ENCODE results near the gene MED25. TPM values are rescaled to one million over a fixed set of nuclear protein-coding genes. Genes with fewer than 3 reads are reported as not detected.
A peak's percentile ranks its signal among the peaks of the same experiment; 100 is the strongest.

Gene MED25
- total and polyA plus RNA-seq, 12 donors, result 39.5 to 149 (median 54.9) TPM

- peak overlapping the region in 9 of 10 donors; percentile 59 to 87 (median 85) for H3K4me3 ChIP-seq
- intact Hi-C loops (cut with DNase I), result loop anchor here in 7 of 10 donors (5.0 to 10.0 kb wide), 3 partner anchors 42 to 125 kb away; partner anchors contain the start of genes AP2A1 (in 5 of the 7), PTOV1 (in 3 of the 7) and ADM5 (in 1 of the 7)
Observed at GRCh38 chr19:49809941-49810389, 8.1 kb upstream of the MED25 start.

GRCh38 chr19:49811328-49811727 lies 6.8 kb upstream of the MED25 start:
- Histone ChIP-seq H3K27me3 (no peaks in the 10 kb centered on the region), H3K4me3 (no peak overlapping the region), H3K36me3 (peaks cover 0 to 16% (median 2%) of the 10 kb centered on the region in 9 donors), H3K9me3 (no peaks in the 10 kb centered on the region), H3K27ac (no peak overlapping the region), H3K4me1 (peaks cover 8 to 43% (median 23%) of the 10 kb centered on the region in 9 donors)
- DNase-seq (no peak), ATAC-seq (no peak)
- 93 to 94% methylated on average over 6 of the region's 6 CpGs for whole genome bisulfite sequencing, 2 donors
- TF ChIP-seq, protein P1, sequence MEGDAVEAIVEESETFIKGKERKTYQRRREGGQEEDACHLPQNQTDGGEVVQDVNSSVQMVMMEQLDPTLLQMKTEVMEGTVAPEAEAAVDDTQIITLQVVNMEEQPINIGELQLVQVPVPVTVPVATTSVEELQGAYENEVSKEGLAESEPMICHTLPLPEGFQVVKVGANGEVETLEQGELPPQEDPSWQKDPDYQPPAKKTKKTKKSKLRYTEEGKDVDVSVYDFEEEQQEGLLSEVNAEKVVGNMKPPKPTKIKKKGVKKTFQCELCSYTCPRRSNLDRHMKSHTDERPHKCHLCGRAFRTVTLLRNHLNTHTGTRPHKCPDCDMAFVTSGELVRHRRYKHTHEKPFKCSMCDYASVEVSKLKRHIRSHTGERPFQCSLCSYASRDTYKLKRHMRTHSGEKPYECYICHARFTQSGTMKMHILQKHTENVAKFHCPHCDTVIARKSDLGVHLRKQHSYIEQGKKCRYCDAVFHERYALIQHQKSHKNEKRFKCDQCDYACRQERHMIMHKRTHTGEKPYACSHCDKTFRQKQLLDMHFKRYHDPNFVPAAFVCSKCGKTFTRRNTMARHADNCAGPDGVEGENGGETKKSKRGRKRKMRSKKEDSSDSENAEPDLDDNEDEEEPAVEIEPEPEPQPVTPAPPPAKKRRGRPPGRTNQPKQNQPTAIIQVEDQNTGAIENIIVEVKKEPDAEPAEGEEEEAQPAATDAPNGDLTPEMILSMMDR (IDR thresholded peaks at IDR 0.05), result no peak
- intact Hi-C loops (cut with DNase I), result loop anchor here in 4 of 10 donors (5.0 kb wide), 2 partner anchors 41 to 44 kb away; partner anchors contain the start of genes PTOV1 (in 3 of the 4) and AP2A1 (in 1 of the 4)

More at GRCh38 chr19:49809941-49810389, 8.1 kb upstream of the MED25 start:
- Histone ChIP-seq H3K27ac (peak overlapping the region; percentile 72 to 89 (median 84)), H3K4me1 (peaks cover 8 to 43% (median 23%) of the 10 kb centered on the region in 9 donors), H3K9me3 (no peaks in the 10 kb centered on the region), H3K36me3 (peaks cover 0 to 29% (median 9%) of the 10 kb centered on the region in 9 donors), H3K27me3 (no peaks in the 10 kb centered on the region)
- DNase-seq (no peak), ATAC-seq (no peak)
- TF ChIP-seq, protein P1 (IDR thresholded peaks at IDR 0.05), result no peak
- 86 to 96% methylated on average over 5 of the region's 5 CpGs for WGBS, 2 donors

DNA sequence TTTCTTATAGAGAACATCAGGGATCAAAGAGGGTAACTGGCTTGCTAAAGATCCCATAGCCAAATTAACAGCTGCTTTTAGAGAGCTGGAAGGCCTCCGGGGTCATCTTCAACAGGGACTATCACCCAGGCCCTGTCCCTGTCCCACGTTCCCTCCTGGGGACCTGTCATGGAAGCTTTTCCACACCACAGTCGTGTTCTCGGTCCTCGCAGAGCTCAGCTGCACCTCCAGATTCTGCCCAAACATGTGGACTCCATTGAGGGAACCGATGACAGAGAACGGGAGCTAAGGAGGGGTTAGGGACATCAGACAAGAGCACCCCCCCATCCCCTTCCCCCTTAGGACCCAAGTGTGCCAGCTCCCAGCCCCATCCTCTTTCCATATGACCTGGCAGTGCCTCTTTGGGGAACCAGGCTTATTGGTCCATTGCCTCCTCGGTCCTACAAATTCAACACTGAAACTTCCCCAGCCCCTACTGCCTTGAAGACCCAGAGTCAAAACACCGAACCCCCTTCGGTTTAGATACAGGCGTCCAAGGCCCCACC lies 5.6 kb upstream of the MED25 start:
- Histone ChIP-seq H3K27ac (peak overlapping the region; percentile 79 to 95 (median 88)), H3K9me3 (no peaks in the 10 kb centered on the region), H3K36me3 (peaks cover 0 to 5% (median 0%) of the 10 kb centered on the region in 9 donors), H3K4me1 (peaks cover 8 to 49% (median 28%) of the 10 kb centered on the region in 9 donors), H3K4me3 (peak overlapping the region; percentile 42 to 86 (median 64)), H3K27me3 (no peaks in the 10 kb centered on the region)
- DNase-seq, result no peak
- 40 to 44% methylated on average over 11 of the region's 11 CpGs for WGBS, 2 donors
- no peak for ATAC-seq
- TF ChIP-seq, protein P1 (IDR thresholded peaks at IDR 0.05), result no peak
- intact Hi-C loops (cut with DNase I), result loop anchor here in 4 of 10 donors (5.0 kb wide), 2 partner anchors 40 to 45 kb away; partner anchors contain the start of genes PTOV1 (in 3 of the 4) and AP2A1 (in 1 of the 4)

DNA sequence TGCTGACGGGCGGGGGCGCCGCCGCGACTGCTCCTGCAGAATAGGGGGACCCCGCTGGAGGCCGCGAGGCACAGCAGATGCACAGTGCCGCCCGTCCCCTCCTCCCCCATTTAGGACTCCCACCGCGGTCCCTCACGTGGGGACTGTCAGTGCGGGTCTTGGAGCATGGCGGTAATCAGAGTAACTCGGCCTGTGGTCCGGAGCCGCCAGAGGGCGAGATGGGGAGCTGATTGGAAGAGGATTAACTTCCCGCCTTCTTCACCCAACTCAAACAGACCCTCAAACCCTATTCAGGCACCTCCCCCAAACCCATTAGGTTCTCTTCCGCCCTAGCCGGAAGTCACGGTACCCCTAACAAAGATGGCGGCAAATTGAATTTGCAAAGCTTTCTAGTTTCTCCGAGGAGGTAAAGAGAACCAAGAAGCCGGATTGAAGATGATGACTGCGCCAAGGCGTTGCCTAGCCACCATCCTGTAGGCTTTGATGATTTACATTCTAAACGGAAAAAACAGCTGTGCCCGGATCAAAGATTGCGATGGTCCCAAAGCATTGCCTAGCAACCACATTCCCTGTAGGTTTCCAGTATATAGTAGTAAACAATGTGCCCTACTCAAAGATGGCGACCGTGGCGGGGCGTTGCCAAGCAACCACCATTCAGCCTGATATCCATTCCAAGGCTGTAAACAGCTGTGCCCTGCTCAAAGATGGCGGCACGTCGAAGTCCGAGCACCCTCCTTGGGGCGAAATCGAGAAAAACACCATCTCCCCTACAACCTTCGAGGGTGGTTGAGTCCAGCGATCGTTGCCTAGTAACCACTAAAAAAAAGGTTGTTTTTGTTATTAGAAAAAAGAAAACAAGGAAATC lies 4.9 kb upstream of the MED25 start, which contains the start of gene FUZ:
FUZ (minus strand) TSS at position 296 of the 865 bp plus-strand sequence; CDS start at position 110, 186 bp downstream.
- intact Hi-C loops (cut with DNase I), result loop anchor here in 5 of 10 donors (1.0 to 5.0 kb wide), 4 partner anchors 39 to 64 kb away; partner anchors contain the start of genes PTOV1 (in 3 of the 5), AKT1S1 (in 1 of the 5), AP2A1 (in 1 of the 5) and TBC1D17 (in 1 of the 5)

More for the DNA sequence above, 4.9 kb upstream of the MED25 start, which contains the start of gene FUZ:
- Histone ChIP-seq H3K9me3 (no peaks in the 10 kb centered on the region), H3K4me3 (peak within 1 kb of the TSS; percentile 42 to 86 (median 64)), H3K27me3 (no peaks in the 10 kb centered on the region), H3K36me3 (no peaks in the 10 kb centered on the region), H3K4me1 (peaks cover 8 to 47% (median 32%) of the 10 kb centered on the region in 9 donors), H3K27ac (peak within 1 kb of the TSS; percentile 79 to 95 (median 88))
- ATAC-seq (peak; percentile 73 to 87 (median 78)), DNase-seq (peak; percentile 94 to 98)
- 0% methylated on average over 45 of the region's 45 CpGs for WGBS, 2 donors
- TF ChIP-seq, protein P1 (IDR thresholded peaks at IDR 0.05), result peak in 6 of 9 donors; percentile 15 to 60 (median 42)

All from heart right ventricle (tissue), 16 donors.